CD4-positive, alpha-beta T cell treated with Interleukin-21 for 1 hour (primary cell): ENCODE results near the gene TMEM196.

Experiments
- DNase-seq: peaks from one replicate; pipeline ENCODE4 v3.0.0-alpha.2; 2020

The TMEM196 gene

GRCh38 chr7:19772841-19773760 lies at the start of gene TMEM196:
TSS of gene TMEM196 (minus strand) at chr7:19773617. CDS start at chr7:19772696, 921 bp downstream.
- DNase-seq = no peak

- DNase-seq = no peak
Observed at GRCh38 chr7:19816128-19816527, 42.7 kb upstream of the TMEM196 start.

GRCh38 chr7:19815546-19815945 lies 42.1 kb upstream of the TMEM196 start:
- no peak for DNase-seq

- no peak for DNase-seq
Observed at GRCh38 chr7:19814776-19815175, 41.4 kb upstream of the TMEM196 start.

DNA sequence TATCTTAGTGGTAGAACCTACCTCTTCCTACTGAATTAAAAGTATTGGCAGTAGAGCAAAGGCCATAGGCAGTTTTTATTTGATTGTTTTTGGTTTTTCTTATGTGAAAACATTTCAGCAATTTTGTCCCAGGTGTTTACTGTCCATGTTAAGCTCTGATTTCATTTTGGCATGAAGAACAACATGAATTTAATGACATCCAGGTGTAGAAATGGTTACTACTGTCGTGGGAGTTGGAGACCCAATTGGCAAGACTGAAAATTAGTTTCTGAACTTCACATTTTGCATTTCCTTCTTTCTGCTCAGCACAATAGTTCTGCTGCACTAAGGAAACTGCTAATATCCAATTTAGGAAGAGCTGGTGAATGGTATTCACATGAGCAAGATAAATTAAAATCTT lies 38.0 kb upstream of the TMEM196 start:
- no peak for DNase-seq

DNA sequence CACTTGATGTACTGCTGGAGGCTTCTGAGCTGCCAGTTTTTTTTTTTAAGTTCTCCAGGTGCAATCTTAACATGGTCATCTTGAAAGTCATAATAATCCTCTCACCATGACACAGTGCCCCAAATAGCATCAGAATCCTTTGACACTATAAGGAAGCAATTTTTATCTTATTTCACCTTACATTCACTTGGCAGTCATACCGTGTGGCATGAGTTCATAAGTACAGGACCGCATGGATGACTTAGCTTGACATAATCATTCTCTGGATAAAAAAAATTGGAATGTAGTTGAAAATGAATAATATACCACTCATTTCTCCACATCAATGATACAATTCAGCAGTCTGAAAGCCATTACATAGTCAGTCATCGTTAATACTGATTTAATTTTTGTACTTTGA lies 25.6 kb upstream of the TMEM196 start:
- DNase-seq = no peak

GRCh38 chr7:19783541-19783940 lies 10.1 kb upstream of the TMEM196 start:
- DNase-seq = no peak

GRCh38 chr7:19776981-19777380 lies 3.6 kb upstream of the TMEM196 start:
- no peak for DNase-seq

DNA sequence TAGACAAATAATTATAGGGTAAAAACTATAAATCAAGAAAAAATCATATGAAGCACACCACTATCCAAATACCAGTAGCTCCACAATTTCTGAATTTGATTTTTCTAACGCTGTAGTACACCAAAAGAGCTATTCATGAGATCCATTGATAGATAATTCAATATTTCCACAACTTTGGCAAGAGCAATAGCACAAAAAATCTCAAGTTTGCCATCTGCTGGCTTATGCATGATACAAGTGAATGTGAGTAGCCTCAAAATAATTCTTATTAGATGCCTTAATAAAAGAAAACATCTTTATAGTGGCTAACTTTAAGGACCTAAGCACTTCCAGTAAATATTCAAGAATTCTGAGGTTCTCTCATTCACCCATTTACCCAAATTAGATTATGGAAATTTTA lies 2.2 kb upstream of the TMEM196 start:
- no peak for DNase-seq

DNA sequence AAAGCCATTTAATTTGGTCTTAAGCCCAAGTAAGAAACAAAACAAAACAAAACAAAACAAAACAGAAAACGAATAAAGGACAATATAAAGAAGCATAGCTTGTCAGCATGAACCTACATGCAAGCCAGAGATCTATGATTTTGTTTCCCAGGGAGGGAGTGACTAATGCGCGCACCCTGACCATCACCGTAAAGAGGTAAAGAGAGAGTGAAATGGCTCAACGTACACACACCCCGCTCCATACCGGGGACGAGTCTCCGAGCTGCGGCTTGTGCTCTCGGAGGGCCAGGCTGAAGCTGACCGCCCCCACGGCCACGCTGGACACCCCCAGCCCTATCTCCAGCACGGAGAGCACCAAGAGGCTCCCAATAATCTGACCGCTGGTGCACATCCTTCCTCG lies 1.1 kb downstream of the TMEM196 start:
- no peak for DNase-seq

- no peak for DNase-seq
Observed at GRCh38 chr7:19762631-19763030, 10.8 kb downstream of the TMEM196 start.

DNA sequence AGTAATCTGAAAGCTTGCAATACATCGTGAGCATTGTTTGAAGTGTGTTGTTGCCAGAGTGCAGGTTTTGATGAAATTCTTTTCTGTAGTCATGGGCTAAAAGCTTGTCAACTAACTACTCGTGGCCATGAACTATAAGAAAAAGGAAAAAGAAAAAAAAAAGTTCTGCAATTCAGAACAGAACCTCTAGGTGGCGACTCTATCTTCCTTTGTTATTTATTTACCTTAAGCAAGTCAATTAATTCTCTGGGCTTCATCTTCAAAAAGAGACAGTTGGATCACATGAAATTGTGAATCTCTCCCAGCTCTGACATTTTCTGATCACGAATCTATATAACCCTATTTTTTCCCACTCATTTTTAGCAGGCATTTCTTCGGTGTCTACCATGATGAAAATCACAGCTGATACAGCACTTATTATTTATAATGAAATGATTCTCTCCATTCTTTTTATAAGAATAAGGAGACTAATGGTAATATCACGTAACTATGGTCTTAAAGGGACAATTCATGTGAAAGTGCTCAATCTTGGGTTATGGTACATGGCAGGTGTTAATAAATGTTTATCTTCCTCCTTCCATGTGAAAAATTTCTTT lies 18.8 kb downstream of the TMEM196 start:
- DNase-seq = peak; percentile 26

GRCh38 chr7:19752020-19752419 lies 21.4 kb downstream of the TMEM196 start:
- no peak for DNase-seq

DNA sequence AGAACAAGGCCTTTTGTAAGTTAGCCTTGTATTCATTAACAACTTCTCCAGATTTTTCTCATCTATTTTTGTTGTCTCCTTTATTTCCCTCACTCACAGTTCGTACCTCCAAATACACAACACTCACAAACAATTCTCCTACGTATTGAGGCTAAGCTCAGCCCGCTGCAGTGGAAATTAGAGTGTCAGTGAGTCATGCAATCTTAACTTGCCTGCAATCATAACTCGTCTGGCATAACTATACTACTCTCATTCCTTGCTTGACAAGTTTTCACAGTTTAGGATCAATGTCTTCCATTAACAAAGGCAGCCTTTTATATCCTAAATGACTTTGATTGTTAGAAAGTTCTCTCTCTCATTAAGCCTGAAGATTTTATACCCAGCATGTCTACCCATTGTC lies 23.8 kb downstream of the TMEM196 start:
- no peak for DNase-seq

DNA sequence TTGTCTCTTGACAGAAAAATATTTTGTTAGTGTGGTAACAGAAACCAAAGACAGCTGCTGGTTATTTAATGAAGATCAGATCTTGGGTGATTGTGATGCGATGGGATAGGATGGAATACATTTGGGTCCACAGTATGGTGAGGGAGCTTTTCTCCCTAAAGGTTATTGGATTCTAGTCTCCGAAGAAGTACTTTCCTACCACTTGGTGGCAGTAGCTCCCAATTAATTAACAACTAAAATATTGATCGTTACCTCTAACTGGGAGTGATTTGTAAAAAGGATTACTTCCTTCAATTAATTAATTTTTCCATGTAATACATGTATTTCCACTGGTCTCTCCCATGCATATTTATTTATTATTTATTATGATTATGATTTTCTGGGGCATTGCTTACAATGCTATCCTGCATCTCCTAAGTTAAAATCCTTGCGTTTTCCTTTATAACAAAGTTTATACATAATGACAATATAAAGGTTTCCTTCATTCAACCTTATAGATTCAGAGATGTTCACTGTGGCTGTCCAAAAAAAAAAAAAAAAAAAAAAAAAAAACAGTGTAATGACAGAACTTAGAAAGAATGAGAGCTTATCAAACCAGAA lies 25.6 kb downstream of the TMEM196 start:
- peak; percentile 7 for DNase-seq

GRCh38 chr7:19744075-19744474 lies 29.3 kb downstream of the TMEM196 start:
- DNase-seq = no peak

- DNase-seq = no peak
Observed at GRCh38 chr7:19728716-19729115, 44.7 kb downstream of the TMEM196 start.

- no peak for DNase-seq
Observed at GRCh38 chr7:19725770-19726169, 47.6 kb downstream of the TMEM196 start.

DNA sequence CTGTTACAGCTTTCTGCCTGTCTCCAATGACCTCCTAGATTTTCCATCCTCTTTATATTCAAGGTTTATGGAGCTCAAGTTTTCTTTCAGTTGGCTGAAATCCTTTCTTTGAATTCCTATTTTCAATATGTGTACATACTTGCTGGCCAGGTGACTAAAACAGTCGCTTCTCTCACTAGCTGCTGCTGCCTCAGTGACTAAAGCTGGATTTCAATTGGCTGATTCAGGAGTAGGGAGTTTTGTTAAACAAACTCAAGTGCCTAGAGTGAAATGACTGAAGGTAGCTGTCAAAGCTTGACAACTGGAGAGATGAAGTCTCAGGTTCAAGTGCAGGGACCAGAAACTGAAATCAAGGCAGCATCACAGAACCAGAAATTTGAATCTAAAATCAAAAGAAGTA lies 57.9 kb downstream of the TMEM196 start:
- DNase-seq = no peak

DNA sequence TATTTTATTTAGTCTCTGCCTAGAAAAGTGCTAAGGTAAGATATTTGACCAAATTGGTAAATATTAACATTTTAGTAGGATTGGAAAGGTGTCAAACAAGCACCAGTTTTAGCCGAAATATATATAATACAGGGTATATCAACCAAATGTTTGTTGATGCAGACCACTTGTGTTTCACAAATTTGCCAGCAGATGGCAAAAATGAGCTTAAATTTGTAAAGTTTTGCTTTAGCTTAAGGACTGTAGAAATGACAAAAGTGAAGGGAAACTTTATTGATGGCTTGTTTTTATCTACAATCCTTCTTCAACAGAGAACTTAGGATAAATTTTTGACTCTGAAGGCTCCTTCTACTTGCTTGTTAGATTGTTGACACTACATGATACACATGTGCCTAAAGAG lies 59.7 kb downstream of the TMEM196 start:
- peak; percentile 70 for DNase-seq

DNA sequence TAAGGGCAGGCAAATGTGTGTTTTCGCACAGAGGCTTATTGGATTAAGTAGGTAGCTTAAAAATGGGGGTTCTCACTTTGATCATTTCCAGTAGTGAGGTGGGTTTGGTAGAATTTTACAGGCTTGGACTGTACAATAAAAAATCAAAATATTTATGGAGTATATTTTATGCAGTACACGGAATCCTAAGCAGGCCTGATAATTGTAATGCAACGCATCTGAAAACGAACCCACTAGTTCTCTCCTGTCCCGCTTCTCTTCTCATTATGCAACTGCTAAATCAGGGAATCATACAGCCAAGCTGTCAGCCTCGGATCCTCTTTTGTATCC lies 64.2 kb downstream of the TMEM196 start:
- no peak for DNase-seq

DNA sequence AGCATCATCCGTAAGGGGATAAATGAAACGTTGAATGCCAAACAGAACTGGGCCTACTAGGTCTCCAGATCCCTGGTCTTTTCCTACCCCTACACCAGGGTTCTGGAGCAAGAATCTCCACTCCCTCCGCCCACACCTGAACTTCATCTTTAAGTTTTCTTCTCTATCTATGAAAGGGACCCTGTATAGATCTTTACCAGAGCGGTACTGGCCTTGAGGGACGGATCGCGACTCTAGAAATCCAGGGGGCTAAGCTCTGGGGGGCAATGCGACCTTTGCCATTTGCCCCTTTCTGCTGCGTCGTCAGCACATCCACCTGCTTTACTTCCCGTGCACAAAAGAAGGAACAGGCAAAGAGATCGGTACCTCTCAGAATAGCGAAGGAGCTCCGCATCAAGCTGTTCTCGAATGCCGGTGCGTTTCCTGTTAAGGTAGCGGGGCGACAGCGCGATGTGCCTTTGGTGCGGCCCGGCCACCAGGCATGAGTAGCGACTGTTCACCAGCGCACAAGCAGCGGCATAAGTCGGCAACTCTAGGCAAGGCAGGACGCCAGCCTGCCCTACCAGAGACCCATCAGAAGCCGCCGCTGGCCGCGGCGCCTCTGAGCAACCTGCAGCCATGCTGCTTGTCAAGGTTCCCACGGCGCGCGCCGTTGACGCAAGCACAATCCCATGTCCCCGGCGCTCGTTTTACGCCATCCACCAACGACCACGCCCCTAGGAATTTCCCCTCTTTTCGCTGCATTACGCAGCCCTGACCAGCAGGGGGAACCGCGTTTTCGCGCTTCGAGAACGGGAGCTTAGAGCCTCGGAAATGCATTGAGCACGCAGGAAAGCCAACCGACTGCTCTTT lies 64.8 kb downstream of the TMEM196 start, which contains the start of gene POLR1F:
Gene POLR1F, minus strand, starts transcription at position 641 of the 852 bp plus-strand sequence. Its CDS starts 21 bp downstream, at position 620.
- peak; percentile 96 for DNase-seq

GRCh38 chr7:19707240-19707639 lies 66.2 kb downstream of the TMEM196 start:
- no peak for DNase-seq
